GM18867 (cell line): ENCODE data around the gene RAB11FIP5.
"Not testable (repeated sequence)": the region's sequence is repeated elsewhere in the genome, so short reads cannot be mapped to it uniquely, and the experiment has no call there.

Experiments
- ATAC-seq: cut with Tn5 transposase; IDR thresholded peaks from one replicate; pipeline ENCODE4 v1.9.1; 2021; ENCODE audit warnings: mild to moderate bottlenecking, moderate library complexity; ENCODE audit not compliant: unreplicated experiment

The RAB11FIP5 gene

DNA sequence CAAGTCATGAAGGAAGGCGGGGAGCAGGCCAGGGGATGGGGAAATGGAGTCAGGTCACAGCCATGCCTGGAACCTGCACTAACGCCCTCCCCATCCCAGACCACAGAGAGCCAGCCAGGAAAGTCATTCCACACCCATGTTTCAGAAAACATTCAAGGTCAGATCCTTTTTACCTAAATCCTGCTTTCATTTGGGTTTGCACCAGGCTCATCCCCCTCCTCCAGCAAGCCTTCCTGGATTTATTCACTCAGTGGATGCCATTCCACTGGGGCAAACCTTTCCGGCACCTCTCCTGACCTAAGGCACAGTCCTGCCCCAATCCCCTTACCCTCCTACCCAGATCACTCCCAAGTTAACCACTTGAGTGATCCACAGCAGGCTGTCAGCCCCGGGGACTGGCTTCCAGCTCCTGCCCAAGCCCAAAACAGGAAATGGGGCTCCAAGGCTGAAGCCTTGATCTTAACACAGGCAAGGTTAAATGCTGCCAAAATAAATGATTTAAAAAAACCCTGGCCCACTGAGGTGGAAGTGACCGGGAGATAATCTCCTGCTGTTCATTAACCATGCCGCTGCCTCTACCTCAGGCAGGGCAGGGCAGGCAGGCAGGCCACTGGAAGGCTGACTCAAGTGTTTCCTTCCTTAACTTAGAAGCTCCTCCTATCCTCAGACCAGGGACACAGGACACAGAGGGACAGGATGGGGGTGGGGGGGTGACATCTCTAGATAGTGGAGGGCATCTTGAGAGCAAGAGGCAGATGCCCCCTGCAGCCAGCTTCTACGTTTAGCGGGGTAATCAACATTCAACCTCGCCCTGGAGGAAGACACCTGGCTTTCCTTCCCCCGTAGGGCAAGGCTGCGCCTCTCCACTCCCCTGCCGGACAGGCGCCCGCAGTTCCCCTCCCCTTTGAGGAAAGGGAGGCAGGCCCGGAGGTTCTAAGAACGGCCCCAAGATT is 1.4 kb downstream of the RAB11FIP5 start:
- ATAC-seq, result no peak

DNA sequence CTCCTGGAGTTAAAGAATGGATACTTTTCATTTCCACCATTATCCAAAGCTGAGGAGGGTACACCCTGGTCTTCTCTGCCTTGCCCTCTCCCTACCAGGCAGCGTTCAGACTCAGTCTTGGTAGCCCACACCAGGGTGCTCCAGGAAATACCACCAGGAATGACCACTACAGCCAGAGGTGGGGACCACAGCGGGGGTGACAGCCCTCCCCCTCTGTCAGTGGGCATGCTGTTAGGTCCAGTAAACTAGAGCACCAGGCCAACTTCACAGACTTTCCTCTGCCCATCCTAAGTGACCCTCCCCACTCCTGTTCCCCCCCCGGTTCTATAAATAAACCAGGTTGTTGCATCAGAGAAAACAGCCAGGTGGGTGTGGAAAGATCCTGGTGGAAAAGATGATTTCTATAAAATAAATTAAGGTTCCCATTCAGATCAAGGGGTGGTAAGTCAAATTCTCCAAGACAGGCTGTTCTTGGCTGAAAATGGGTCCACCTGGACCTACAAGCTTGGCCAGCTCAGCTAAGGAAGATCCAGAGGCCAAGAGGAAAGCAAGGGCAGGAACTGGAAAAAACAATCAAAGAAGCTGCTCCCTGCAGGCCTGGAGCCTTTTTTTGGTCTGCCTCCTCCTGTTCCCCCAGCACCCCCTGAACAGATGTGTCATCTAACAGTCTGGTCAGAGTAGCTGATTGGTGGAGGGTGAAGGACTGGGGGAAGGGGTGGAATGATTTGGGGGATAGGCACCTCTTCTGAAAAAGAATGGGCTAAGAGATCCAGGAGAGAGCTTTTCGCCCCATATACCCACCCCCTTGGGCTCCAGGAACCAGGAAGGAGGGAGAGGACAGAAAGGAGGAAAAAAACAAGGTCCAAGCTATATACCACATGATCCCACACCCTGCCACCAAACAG is 2.3 kb downstream of the RAB11FIP5 start:
- no peak for ATAC-seq

DNA sequence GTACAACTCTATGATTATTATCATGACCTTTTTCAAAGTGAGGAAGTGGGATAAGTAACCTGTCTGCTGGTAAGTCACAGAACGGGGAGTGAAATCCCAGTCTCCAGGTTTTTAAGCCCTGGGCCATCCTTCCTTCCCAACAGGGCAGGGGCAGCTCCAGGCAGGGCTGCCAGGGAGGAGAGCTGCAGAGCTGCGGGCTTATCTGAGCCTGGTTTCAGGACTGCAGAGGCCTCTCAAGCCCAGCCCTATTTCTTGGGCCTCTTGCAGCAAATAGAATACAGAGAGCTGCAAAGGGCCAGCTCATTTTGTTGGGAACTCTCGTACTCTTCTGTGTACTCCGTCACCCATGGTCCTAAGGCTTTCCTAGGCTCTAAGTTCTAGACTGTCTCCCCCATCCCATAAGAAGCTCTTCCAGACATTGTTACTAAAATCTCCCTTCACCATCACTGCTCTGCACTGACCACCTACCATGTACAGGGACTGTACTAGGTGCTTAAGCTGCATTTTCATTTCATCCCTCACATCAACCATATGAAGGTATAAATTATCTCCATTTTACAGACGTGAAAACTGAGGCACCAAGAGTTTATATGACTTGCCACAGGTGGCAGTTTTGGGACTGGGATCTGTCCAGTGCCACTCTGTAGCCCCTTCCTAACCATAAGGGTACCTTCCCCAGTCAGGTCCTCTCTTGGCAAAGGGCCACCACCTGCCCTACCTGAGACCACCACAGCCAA is 3.1 kb downstream of the RAB11FIP5 start:
- no peak for ATAC-seq

DNA sequence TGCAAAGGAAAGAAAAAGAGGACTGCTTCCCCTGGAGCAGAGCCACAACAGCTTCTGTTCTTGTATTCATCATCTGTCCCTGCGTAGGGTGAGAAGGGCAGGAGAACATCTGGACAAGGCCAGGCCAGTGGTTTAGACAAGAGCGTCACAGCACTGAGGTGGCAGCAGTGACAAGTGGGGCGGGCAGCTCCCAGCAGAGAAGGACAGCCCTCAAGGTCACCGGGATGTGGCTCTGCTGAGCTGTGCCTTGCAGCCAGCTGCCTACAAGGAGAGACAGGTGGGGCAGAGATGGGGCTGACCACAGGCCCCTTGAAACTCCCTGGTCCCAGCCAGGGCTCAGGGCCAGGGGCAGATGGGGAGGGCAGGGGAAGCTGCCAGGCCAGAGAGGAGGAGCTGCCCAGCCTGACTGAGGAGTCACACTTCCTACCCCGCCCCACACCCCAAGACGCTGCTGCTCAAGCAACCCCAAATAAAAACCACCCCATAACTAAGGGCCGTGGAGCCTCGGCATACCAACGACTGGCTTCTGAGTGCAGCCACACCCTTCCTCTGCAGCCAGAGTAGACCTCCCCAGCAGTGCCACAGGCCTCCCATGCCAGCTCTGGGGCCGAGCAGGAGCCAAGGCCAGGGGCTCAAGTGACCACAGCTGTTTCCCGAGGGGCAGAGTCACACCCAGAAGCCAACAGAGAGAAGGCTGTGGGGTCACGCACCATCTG is 5.4 kb downstream of the RAB11FIP5 start:
- no peak for ATAC-seq

DNA sequence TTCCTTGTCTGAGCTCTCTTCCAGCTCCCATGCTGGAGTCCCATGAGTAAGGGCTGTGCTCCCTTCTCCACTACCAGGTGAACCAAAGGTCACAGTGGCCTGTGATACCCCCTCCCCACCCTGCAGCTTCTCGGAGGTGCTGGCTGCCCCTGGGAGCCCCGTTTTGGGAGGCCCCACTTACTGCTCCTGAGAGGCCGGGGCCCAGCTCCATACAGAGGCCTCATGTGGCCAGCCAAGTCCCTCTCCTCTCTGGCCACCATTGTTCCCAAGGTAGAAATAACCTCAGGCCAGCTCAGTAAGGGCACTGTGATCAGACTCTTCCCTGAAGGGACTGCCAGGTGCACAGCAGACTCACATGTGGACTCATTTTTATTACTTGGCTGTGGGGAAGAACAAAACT is 6.0 kb downstream of the RAB11FIP5 start:
- no peak for ATAC-seq

DNA sequence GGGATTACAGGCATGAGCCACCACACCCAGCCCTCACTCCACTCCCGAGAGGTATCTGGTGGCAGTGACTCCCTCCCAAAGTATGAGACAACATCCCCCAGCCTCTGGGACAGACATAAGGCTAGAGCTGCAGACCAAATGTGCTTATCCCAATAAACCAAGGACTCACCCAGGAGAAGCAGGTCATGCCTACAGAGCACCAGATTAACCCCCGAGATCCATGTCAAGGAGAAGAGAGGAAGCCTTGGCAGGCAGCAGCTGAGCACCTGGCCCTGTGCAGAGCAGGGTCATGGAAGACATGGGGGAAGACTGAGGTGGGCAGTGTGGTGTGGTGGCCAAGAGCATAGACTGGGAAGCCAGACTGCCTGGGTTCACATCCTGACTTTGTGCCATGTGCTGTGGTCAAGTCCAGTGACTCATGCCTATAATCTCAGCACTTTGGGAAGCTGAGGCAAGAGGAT is 7.2 kb downstream of the RAB11FIP5 start:
- ATAC-seq, result no peak

DNA sequence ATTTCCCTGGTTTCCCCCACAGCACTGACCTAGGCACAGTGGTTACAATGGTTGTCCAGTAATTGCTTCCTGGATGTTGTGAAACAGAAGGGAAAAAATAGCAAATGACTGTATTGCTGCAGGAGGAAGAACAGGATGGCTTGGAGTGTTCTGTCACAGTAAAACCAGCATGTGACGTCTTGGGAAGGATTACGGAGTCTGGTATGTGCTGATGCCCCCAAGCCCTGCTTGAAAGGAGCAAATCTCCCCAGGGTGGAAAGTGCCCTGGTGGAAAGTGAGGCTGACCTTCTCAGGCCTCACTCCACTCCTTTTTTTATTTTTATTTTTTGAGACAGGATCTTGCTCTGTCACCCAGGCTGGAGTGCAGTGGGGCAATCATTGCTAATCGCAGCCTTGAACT is 7.8 kb downstream of the RAB11FIP5 start:
- ATAC-seq, result no peak

DNA sequence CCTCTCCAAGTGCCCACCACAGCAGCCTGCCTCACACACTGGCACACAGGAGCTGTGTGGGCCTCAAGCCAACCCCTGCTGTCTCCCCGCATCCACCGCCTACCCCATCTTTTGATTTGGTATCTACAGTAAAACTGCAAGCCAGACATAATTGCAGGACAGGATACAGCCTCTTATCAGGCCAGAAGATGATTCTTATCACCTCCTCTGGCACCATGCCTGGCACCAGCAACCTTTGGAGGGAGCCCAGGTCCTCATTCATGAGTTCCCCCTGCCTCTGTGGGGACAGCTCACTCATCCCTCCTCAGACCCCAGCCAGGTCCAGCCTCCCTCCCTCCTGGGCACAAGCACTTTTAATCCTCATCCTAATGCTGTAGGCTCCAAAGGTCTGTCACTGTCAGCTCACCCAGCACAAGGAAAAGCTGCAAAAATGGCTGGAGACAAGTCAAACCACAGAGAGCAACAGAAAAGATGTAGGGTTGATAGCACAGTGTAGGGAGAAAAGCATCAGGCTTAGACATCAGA is 9.7 kb downstream of the RAB11FIP5 start:
- no peak for ATAC-seq

DNA sequence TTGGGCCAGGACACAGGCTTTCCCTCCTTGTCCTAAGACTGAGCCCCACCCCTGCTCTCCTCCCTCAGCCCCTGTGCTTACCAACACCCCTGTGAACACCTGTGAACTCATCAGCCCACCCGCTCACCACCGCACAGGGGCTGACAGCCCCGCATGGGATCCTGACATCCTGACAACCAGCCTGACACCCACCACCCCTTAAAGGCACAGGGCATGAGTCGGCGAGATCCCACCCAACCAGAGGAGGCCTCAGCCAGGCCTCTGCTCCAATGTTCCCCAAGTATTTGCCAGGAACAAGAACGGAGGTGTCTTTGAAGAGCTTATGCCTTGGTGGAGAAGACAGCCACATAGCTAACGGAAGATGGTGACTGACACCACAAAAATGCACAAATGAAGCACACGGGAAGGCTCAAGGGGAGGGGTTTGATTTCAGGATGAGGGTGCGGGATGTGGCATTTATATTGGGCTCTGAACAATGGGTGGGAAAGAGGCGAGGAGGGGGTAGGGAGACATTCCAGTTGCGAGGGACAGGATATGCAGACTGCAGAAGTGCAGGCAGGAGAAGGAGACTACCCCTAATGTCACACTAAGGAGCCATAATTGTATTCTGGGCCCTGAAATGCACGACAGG is 11.0 kb downstream of the RAB11FIP5 start:
- ATAC-seq, result no peak

DNA sequence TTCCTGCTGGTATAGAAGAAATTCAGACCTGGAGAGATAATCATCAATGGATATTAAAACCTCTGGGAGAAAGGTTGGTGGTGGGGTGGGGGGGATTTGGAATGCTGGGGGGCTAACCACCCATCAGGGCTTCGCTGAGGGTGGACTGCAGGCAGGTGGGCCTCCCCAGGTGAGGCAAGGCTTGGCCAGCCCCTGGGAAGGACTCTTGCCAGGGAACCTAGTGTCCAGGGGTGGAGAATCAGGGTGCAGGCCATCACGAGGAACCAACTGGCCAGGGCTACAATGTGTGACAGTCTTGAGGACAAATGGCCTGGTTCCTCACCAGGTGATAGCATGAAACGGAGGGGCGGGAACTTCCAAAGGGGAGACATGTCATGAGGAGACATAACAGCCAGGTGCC is 11.8 kb downstream of the RAB11FIP5 start:
- ATAC-seq, result no peak

DNA sequence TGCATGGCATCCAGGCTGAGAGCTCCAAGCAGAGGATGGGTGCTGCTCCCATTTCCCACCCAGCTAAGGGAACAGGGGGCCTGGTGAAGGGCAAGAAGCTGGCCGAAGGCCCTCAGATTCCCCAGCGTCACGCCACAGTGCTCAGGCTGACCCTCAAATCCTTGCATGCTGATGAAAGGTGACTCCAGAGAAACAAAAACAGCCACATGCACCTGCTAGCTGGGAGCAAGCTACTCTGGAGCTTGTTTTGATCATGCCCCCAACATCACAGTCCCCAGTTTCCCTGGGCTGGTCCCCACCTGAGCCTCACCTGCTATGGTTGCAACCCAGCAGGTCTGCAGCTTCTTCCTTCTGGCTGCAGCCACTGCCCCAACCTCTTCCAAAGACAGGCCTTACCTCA is 13.3 kb downstream of the RAB11FIP5 start:
- ATAC-seq, result no peak

DNA sequence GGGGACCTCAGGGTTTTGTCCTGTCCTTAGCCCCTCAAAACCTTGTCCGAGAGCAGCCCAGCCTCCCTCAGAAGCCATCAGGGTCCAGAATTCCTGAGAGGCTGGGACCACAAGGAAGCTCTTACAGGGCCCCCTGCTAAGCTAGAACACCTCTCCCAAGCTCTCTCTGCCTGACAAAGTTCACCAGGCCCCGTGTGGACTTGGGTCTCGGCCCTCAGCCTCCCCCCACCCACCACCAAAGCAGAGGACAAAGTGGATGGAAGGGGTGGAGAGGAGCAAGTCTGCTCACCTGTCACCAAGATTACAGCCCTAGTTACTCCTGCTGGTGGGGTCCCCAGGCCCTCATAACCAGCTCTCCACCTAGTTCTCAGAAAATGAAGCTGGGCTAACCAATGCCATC is 16.8 kb downstream of the RAB11FIP5 start:
- no peak for ATAC-seq

DNA sequence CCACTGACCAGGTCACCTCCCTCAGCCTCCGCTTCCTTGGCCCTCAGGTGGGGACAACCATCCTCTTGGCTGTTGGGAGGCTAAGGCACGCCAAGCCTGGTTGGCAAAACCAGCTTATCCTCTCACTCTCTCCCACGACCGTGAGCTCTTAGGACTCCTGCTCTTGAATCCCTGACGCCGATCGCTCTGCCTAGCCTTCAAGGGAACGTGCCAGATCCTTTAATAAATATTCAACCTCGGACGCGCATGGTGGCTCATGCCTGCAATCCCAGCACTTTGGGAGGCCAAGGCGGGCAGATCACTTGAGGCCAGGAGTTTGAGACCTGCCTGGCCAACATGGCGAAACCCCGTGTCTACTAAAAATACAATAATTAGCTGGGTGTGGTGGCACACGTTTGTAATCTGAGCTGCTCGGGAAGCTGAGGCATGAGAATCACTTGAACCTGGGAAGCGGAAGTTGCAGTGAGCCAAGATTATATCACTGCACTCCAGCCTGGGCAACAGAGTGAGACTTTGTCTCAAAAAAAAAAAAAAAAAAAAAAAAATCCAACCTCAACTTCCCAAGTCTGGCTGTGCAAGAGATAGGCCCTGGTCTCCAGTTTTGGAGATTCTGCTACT is 19.0 kb downstream of the RAB11FIP5 start:
- ATAC-seq, result not testable (repeated sequence)

DNA sequence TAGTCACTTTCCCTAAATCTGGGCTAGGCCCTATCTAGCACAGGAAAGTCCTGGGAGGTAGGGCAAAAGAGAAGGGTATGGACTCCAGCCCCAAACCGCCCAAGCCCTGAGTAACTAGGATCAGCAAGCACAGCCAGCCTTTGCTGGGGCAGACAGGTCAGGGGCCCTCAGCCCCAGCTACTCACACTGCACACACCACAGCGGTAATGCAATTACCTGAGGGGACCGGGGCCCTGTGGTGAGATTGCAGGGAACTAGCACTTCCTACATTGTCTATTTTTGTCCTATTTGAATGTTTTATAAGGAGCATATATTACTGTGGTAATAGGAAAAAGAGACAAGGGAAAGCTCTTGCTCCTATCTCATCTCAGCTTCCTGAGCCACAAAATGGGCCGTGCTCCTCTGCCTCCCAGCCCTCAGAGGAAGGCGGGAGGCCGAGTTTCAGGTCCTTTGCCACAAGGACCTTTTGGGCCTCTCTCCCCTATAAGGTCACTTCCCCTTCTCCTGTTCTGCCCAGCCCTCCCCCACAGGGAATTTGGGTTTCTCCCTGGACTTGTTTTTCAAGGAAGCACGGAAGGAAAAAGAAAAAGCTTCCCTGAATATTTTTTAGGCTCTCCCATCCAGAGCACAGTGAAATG is 20.5 kb downstream of the RAB11FIP5 start:
- no peak for ATAC-seq

DNA sequence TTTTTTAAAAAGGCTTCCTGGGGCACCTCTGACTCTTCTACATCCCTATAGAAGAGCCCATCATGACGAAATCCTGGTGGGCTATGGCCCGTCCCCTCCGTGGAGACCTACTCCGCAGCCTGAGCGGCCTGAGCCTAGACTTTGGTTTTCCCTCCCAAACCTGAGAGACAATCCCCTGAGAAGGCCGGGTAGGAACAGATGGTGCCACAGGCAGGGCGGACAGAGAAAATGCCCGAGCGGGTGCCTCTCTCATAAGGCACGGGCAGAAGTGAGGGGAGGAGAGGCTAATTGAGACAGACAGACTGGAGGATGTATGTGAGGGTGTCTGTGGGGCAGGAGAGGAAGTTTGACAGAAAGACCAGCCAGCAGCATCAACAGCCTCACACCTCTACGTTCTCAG is 21.1 kb downstream of the RAB11FIP5 start:
- ATAC-seq, result no peak

DNA sequence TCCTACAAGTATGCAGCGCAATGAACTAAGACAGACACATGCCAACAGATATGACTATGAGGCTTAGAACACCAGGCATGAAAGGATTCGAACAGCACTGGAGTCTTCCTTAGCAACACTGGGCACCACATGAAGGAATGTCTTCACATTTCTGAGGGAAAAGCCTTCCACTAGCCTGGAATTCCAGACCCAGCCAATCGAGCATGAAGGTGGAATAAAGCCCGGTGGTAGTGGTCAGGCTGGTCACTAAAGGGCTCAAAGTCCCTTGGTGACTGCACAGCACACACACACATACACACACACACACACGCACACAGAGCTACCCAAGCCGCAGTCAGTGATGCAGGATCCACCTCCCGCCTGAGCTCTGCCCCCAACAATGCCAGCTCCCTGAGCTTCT is 21.6 kb downstream of the RAB11FIP5 start:
- ATAC-seq, result no peak

DNA sequence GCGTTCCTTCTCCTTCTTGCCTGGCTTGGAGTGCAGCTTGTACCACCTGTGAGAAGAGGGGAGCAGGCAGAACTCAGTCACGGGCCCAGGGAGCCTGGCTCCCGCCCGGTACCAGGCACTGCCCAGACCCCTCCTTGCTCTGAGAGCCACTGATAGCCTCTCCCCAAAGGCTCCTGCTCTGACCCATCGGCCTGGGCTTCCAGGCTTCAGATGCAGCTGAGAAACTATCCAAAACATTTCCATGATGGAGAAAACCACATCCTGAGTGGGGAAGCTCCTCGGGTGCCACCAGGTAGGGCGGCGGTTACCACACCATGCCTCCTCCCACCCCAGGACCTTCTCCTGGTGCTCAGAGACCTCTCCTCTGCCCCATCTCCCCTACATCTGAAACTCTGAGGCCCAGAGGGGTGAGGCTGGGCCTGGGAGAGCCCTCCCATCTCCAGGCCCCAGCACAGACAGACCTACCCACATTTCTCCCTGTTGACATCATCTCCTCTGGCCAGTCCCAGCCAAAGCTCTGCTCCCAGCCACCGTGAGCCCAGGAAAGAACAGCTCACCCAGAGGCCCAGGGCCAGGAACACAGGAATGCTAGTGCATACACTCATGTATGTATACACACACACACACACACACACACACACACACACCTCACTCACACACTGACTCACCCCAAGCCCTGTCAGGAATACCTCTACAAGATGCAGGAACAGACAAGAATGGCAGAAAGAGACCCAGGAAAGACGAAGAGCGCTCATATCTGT is 23.3 kb downstream of the RAB11FIP5 start:
- ATAC-seq, result no peak

DNA sequence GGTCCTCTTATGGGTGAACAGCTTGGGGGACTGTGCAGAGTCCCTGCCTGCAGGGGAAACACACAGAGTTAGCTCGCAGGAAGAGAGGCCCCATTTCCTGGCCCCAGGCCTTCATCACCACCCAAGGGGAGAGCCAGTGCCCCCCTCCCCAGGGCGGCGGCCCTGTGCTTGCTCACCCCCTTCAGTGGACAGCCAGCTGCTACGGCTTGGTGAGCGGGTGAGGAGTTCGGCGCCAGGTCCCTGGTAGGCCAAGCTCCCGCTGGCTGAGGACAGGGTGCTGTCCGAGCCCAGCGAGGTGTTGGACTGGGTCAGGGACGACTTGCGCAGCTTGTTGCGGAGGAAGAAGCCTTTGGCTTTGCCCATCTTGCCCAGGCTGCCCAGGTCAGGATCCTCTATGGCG is 24.0 kb downstream of the RAB11FIP5 start:
- no peak for ATAC-seq
